HG03469 (cell line): ENCODE data around the gene ZFHX2.

Source experiments
- ATAC-seq: cut with Tn5 transposase; IDR thresholded peaks from one replicate; pipeline ENCODE4 v1.9.1; 2021; ENCODE audit warnings: mild to moderate bottlenecking, moderate library complexity, moderate number of reproducible peaks; ENCODE audit not compliant: unreplicated experiment

ZFHX2 gene

DNA sequence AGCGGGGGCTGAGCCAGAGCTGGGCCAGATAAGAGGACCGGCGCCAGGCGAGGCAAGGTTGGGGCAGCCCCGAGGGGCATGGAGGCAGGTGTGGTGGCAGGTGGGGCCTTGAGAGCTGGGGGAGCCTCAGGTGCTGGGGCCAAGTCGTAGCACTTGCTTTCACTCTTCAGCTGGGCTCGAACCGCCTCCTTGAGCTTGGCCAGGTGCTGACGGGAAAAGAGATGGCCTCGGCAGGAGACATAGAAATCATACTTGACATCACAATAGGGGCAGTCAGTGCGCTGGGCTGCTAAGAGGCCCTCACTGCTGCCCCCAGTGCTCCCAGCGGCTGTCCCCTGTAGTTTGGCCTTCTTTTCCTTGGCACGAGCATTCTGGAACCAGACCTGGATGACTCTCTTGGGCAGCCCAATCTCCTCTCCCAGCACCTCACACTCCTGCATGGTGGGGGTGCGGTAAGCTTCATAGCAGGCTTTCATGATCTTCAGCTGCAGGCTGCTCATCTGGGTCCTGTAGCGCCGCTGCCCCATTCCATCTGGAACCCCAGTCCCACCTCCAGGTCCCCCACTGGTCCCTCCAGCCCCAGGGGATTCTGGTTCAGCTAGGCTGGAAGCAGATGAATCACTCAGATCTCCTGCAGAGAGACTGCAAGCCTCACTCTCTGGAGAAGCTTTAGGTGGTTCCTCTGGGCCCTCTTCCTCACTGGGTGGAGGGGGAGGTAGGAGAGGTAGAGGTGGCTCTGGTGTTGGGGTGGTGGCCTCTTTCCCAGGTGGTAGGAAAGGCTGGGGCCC is 28.1 kb downstream of the ZFHX2 start:
- no peak for ATAC-seq

DNA sequence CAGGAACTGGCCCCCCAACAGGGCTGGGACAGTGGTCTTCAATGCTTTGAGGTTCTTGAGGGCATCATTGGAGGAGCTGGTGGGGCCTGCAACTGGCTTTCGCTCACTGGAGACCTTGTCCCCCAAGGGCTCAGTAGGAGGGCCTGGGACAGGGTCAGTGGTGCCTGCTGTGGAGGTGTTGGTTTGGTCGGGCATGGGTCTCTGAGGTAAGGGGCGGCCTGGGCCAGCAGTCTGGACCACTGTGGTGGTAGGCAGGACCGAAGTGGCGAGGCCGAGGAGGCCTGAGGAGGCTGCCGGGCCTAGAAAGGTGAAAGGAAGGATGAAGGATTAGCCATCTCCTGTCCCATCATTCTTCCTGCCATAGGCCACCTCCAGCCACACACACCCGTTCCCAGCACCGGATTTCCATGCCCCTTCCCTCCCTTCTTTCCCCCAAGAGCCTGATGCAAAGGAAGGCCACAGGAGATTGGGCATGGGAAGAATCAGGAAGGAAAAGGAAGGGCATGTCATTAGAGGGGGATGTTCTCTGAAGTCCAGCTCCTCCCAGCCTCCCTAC is 28.8 kb downstream of the ZFHX2 start:
- no peak for ATAC-seq

DNA sequence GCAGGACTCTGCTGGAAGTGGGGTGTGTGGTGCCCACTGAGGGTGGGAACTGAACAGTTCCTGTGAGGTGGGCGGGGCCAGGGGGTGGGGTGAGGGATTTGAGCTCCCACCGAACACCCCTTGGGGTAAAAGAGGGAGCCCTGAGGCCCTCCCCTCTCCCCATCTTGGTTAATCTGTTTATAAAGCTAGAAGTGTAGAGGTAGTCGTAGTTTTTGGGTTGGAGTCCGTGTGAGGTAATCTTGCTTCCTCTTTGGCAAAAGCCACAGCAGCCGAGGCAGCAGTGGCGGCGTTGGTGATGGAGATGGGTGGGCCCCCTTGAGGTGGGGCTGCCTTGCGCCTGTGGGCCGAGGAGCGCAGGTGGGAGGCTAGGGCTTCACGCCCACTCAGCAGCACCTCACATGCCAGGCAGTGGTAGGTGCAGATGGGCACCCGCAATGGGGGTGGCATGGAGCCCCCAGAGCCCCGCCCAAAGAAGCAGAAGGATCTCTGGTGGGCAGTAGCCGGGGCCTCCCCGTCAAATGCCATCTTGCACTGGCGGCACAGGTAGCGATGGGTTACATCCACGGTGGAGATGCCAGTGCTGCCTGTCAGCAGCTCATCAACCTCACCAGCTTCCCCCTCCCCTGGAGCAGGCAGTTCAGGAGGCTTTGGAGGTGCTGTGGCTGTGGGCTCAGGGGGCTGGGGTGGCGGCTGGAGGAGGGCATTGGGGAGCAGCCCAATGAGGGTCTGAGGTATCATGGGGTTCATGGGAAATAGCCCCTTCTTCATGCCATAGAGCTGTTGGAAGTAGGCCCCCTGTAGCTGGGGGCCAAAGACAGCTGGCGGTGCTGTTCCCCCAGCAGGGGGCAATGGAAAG is 29.6 kb downstream of the ZFHX2 start:
- ATAC-seq: no peak

DNA sequence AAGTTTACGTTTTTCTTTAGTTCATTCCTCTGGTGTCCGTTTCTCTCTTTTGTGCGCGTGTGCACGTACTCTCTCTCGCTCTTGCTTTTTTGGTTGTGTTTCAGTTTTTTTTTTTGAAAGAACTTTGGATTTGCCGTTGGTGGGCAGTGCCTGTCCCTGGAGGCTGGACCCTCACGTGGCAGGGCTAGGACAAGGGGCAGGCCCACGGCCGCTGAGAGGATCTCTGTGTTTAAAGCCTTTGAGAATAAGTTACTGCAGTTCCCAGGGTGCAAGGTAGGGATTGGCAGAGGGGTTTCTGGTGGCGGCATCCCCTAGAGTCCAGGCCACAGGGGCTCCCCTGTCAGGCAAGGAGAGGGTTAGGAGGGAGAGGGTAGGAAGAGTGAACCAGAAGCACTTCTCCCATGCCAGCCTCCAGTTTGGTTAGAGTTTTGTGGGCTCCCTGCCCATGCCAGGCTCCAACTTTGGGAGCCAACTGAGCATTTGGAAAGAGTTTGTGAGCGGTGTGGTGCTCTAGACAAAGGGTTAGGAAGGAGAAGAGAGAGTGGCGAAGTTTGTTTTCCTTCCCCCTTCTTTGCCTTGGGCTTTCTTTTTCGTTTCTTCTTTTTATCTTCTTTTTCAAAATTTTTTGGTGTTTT is 30.5 kb downstream of the ZFHX2 start:
- ATAC-seq: no peak

DNA sequence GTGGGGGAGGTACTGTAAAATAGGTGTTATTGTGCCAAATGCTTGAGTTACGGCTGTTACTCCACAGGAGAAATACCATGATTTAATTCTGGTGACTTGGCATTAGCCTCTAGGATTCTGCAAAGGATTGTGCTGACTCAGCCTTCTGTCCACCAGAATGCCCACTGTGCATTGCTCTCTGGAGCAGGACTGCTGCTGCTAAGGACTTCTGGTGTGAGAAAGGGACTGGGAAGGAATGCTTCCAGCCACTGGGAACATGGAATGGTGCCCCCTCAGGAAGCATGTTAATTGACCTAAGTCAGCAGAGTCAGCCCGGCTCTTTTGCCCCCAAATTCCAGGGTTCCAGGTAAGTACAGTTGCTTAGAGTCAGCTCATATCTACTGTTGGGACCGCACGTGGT is 32.9 kb downstream of the ZFHX2 start:
- no peak for ATAC-seq

DNA sequence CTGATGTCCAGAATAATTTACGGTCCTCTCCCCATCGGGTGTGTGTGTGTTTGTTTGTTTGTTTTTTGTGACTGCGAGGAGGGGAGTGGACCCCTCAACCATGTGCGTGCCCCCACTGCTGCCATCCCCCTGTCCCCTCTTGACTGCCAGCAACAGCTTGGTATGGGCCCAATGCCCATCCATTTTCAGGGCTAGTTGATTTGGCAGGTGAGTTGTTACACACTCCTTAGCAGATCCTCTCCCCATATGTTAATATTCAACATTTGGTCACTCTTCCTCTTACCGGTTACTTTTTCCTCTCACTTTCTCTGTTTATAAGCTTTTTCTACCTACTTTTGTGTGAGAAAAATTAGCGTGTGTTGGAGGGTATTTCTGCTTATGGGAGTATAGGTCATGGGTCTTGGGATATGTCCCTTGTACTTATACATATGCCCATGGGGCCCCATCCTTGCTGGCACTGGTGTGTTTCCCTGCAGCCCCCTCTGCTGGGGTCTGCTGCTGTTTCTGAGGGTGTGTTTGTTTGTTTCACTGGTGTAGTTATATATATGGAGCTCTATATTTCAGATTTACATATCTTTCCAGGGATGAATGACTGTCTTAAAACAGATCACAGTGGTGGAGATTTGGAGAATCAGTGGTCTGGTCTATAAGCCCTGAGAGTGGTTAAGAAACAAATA is 33.8 kb downstream of the ZFHX2 start:
- ATAC-seq: no peak

DNA sequence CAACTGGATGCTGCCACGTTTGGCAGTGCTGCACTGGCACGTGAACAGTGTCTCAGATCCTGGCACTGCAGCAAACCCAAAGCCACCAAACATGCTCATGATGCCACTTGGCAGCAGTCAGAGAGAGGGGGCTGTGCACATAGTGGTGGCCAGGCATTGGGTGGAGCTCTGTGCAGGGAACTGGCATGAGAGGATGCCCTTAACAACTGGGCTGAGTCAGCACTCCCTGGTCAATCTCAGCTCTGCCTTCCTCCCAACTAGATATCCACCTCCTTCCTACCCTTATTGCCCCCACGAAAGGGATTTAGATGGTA is 37.0 kb downstream of the ZFHX2 start:
- ATAC-seq: no peak

DNA sequence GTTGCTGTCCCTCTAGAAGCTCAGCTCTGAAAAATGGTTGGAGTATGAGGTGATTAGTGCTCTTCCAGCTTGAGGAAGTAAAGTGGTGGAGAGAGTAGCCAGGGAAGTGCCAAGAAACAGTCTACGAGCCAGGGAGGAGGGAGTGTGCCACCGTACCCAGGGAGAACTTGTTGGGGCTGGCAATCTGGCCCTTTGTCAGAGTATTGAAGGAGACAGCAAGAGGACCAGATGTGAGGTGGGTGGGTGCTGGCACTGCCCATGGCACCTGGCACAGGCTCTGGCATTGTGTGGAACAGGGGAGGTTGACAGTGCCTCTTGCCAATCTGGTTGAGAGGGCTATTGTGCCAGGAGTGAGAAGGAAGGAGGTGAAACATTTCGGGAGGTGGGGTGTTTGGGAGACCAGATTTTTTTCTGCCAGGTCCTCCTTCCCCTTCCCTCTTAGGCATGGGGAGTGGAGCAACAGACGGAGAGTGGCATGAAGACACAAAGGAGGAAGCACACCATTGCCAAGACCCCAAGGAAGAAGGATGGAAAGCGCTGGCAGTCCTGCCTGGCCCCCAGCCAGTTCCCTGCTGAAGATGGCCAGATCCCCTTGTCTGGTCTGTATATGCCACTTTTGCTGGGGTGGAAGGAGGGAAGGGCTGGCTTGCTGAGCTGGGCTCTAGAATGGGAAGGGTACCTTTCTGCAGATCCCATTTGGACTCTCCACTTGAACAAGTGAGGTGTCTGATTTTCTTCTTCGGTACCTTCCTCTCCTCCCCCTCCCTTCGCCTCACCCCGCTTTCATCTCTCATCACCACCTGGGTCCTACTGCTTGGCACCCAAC is 37.5 kb downstream of the ZFHX2 start:
- ATAC-seq: no peak

DNA sequence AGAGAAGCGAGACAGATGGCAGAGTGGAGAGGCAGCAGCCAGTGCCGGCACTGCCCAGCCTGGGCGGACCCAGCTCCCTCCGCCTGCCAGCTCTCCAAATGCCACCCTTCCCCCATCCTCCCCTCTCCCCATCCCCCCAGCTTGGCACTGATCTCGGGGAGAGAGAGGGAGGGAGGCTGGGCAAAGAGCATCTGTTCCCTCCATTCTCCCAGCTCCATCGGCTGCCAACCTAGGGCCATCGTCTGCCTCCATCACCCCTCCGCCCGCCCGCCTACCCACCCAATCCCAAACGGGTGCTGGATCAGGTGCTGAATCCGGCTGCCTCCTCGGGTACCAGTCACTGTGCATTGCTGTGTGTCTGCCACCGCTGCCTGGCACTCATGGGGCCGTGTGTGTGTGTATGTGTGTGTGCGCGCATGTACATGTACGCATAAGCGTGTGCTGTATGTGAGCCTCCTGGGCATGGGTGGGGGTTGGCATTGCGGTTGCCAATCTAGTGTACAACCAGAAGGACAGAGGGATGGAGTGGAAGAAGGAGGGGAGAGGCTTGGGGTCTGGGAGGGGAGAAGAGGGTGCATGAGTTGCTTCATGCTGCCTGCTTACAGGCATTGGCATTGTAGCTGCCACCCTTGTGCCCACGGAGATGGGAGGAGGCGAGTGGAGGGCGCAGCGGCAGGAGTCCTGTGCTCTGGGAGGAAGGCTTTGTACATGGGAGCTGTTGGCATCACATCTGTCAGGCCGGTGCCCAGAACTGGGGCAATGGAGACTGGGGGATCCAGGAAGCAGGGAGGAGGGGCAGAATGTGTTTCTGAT is 38.4 kb downstream of the ZFHX2 start:
- ATAC-seq: no peak

DNA sequence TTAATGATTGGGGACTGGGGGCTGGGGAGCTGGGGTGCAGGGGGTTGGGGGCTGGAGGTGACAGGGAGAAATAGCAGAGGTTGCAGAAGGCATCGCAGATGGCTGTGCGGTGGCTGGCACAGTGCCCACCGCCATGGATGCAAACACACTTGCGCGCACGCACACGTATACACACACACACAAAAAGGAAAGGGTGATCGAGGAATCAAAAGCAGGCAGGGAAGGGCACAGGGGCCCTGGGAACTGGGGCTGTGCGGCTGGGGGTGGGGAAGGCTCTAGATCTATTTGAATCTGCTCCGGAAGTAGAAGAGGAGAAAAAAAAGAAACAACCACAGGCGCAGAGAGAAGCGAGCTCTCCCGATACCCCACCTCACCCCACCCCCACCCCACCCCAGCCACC is 39.4 kb downstream of the ZFHX2 start:
- ATAC-seq: no peak

DNA sequence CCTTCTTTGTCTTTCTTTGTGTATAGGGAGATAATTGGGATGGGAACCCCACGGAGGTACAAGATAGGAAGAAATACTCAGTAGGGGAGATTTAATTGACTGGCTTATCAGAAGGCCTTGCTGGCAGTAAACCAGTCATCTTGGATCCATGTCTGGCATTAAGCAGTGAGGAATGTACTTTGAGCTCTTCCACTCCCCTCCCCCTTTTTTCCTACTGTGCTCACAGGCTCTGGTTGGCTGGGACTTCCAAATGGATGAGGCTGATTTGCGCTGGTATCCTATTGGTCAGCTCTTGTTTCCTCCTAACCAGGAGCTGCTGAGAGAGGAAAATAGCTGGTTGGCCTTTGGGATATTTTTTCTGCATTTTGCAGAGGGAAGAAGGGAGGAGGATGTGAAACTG is 57.3 kb downstream of the ZFHX2 start:
- no peak for ATAC-seq

DNA sequence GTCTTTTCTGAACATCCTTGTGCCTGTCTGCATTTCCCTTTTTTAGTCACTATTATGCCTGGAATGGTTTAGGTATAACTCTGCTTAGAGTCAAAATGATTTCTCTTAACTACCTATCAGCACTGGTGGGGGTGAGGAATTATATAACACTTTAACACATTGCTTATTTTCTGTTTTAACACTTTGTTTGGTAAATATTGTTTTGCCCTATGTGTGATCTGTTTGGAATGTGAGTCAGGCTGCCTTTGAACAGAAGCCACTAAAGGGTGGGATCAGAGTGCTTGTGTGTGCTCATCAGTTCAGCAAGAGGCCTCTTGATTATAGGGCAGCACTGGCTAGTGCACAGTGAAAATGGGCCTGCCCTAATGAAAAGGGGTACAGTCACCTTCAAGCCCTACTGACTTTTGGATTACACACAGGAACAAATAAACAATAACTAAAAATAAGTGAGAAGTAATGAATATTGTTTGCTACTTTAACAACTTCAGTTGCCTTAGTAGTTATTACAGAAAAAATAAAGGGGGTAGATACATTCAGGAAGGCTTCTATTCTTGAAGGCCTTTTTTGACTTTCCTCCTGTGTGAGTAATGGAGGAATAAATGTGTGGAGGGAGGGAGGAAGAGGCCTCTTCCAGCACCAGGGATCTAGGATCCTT is 58.8 kb downstream of the ZFHX2 start:
- no peak for ATAC-seq

DNA sequence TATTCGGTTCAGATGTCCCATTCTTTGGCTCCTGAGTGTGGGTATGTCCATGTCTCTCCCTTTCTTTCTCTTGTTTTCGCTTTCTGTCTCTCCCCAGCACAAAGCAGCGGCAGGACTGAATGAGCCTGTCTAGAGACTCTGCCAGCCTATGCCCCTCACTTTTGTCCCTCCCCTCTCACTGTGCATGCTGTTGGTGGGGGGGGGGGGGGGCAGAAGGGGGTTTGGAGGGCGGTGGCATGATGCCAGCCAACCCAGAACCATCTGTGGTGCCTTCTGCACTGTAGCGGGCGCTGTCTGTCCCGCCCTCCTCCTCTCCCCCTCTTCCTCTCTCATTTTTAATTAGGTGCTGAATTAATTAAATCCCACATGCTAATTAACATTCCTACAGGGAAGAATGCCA is 64.3 kb downstream of the ZFHX2 start:
- ATAC-seq: no peak

DNA sequence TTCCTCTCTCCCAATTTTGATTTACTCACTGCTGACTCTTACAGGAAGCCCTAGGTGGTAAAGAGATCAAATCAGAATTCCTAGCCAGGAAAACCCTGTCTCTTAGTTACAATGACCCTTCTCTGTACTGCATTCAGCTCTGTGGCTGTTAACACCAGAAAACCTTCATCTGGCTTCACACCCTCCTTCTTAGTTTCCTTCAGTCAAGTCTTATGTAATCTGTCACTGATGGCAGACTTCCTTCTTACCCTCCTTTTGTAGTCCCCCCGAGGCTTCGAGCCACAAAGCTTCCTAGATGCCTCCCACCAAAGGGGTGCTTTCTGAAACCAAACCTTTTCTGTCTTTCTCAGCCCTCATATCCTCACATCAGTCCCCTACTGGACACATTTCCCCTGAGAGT is 65.5 kb downstream of the ZFHX2 start:
- ATAC-seq: no peak

DNA sequence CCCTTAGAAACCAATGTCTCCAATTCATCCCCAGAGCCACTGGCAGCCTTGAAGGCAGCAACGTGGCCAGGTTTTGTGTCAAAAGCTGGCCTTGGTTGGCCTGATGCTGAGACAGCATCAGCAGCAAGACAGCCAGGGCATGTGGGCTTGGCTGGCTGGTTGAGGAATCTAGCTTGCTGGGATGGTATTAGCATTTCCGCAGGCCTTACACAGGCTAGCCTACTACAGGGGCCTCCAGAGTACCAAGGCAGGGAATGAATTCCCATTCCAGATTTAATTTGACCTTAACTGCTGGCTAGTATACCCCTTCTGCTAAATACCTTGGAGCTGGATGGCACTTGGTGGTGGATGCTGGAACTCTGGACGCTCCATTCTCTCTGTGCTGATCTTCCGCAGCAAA is 66.2 kb downstream of the ZFHX2 start:
- ATAC-seq: no peak

DNA sequence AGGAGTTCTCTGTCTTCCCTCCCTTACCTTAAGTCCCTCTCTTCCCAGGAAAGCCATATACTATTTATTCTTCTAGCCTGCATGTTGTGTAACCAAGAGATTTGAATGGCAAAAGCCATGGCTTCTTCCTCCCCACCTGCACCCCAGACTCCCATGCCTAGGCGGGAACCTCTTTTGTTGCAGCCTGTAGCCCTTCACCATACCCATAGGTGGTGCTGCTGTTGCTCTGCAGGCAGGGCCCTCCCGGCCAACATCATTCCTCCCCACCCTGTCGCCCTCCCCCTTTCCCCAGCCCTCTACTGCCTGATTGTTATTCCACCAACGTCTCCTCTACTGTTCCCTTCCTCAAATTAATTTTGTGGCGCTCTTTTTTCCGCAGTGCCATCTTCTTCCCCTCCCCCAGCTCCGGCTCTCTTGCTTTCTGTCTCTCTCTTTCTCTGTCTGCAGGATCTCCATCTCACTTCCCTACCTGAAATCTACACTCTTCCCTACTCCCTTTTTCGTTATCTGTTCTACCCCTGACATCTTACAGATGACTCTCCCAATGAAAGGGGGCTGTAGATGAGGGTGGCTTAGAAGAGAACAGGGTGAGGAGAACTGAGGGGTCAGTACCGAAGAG is 68.2 kb downstream of the ZFHX2 start:
- no peak for ATAC-seq

DNA sequence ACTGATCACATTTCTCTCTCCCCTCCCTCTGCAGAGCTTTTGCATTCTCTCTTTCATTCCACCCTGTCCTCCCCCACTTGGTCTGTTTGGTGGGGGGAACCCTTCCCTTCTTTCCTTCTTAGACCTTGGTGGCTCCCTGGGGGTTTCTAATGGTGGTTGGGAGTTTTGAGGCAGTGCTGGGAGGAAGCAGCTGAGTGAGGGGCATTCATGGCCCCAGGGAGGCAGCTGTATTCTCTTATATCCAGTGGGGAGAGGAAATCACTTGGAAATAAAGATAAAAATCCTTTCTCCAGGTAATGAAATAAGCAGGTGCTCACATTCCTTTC is 68.8 kb downstream of the ZFHX2 start:
- ATAC-seq: no peak

DNA sequence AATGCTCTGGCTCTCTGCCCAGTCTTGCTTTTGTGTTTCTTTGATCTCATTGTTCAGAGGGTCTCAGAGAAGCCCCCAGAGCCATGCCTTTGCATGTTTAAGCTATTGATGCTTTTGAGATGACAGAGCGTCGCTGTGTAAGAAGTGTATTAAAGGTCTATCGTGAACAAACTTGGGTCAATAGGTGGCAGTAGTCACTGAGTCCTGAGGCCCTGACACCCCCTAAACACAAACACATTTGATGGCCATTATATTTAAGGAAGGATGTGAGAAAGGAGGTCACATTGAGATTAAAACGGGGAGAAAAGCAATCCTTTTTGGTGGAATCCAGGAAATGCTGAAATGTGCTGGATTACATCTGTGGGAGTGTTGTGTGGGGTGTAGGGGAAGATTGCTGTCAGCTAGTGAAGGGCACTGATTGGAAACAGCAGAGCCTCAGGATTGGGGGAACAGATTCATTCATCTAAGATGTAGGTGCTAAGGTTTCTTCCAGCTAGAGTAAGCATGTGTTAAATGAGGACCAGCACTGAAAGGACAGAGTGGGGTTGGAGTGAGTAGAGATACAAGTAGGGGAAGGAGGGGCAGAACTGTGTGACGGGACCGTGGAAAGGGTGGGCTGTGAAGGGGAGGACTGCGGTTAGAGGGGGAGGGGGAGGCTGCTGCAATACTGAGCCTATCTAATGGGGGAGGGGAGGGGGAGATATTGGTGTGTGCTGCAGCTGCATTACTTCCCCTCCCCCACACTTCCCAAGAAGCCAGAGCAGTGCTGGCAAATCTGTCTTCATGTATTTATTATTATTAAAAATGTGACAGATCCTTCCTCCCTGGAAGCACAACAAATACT is 69.4 kb downstream of the ZFHX2 start:
- ATAC-seq: no peak
